Measurements from ENCODE around the gene AMMECR1. TPM values are rescaled to one million over a fixed set of nuclear protein-coding genes. Genes with fewer than 3 reads are reported as not detected.

The AMMECR1 gene
- polyA plus RNA-seq, 1 donor from 2014 or later = 3.7 TPM

- Histone ChIP-seq H3K9me3 (ENCODE audit: low read length) (no peaks in the 10 kb centered on the region), H4K20me1 (ENCODE audit: insufficient read depth) (no peaks in the 10 kb centered on the region), H3K9ac (ENCODE audit: low read length) (no peak overlapping the region), H3K4me2 (ENCODE audit: low read length) (no peak overlapping the region), H3K27me3 (ENCODE audit: insufficient read depth, low read depth, low read length) (no peaks in the 10 kb centered on the region), H2AFZ (ENCODE audit: low read depth, low read length) (no peak overlapping the region), H3K79me2 (replicated peaks; ENCODE audit: insufficient read depth, low read length) (no peaks in the 10 kb centered on the region), H3K9me2 (ENCODE audit: insufficient read depth, low read length) (no peaks in the 10 kb centered on the region), H3K4me3 (ENCODE audit: low read length) (no peak overlapping the region), H3K27ac (ENCODE audit: low read length) (no peak overlapping the region), H3F3A (ENCODE audit: insufficient read depth, low read length, poor library complexity, severe bottlenecking) (no peaks in the 10 kb centered on the region), H3K36me3 (ENCODE audit: insufficient read depth, low read length) (no peaks in the 10 kb centered on the region)
- TF ChIP-seq RAD21 (conservative IDR thresholded peaks at IDR 0.05) (no peak), REST (IDR thresholded peaks at IDR 0.05; ENCODE audit: borderline replicate concordance) (no peak), SMC3 (conservative IDR thresholded peaks at IDR 0.05; ENCODE audit: poor library complexity) (no peak), CTCF (IDR thresholded peaks at IDR 0.05; ENCODE audit: poor library complexity, severe bottlenecking) (no peak), POLR2AphosphoS5 (IDR thresholded peaks at IDR 0.05) (no peak), MXI1 (conservative IDR thresholded peaks at IDR 0.05; ENCODE audit: poor library complexity, severe bottlenecking) (no peak), EZH2 (IDR thresholded peaks at IDR 0.05; ENCODE audit: borderline replicate concordance, insufficient read depth, low read length, poor library complexity, severe bottlenecking) (no peak)
Observed at GRCh38 chrX:110162131-110162530, 155.8 kb downstream of the AMMECR1 start.

GRCh38 chrX:110161361-110161686, 156.6 kb downstream of the AMMECR1 start:
- TF ChIP-seq POLR2AphosphoS5 (IDR thresholded peaks at IDR 0.05) (no peak), REST (IDR thresholded peaks at IDR 0.05; ENCODE audit: borderline replicate concordance) (no peak), MXI1 (conservative IDR thresholded peaks at IDR 0.05; ENCODE audit: poor library complexity, severe bottlenecking) (no peak), SMC3 (conservative IDR thresholded peaks at IDR 0.05; ENCODE audit: poor library complexity) (no peak), RAD21 (conservative IDR thresholded peaks at IDR 0.05) (no peak), EZH2 (IDR thresholded peaks at IDR 0.05; ENCODE audit: borderline replicate concordance, insufficient read depth, low read length, poor library complexity, severe bottlenecking) (no peak), CTCF (IDR thresholded peaks at IDR 0.05; ENCODE audit: poor library complexity, severe bottlenecking) (no peak), EP300 (conservative IDR thresholded peaks at IDR 0.05; ENCODE audit: poor library complexity, severe bottlenecking) (no peak), TAF1 (IDR thresholded peaks at IDR 0.05; ENCODE audit: low read depth) (no peak)
- H3K9me2 ChIP-seq (ENCODE audit: insufficient read depth, low read length) = no peaks in the 10 kb centered on the region
- no peaks in the 10 kb centered on the region for H3K79me2 ChIP-seq (replicated peaks; ENCODE audit: insufficient read depth, low read length)
- H3K4me2 ChIP-seq (ENCODE audit: low read length) = no peak overlapping the region
- no peaks in the 10 kb centered on the region for H3F3A ChIP-seq (ENCODE audit: insufficient read depth, low read length, poor library complexity, severe bottlenecking)
- no peak overlapping the region for H3K9ac ChIP-seq (ENCODE audit: low read length)
- no peak overlapping the region for H3K27ac ChIP-seq (ENCODE audit: low read length)
- no peaks in the 10 kb centered on the region for H4K20me1 ChIP-seq (ENCODE audit: insufficient read depth)
- H2AFZ ChIP-seq (ENCODE audit: low read depth, low read length) = no peak overlapping the region
- H3K9me3 ChIP-seq (ENCODE audit: low read length) = no peaks in the 10 kb centered on the region
- H3K4me3 ChIP-seq (ENCODE audit: low read length) = no peak overlapping the region
- no peaks in the 10 kb centered on the region for H3K36me3 ChIP-seq (ENCODE audit: insufficient read depth, low read length)
- no peaks in the 10 kb centered on the region for H3K27me3 ChIP-seq (ENCODE audit: insufficient read depth, low read depth, low read length)

All from neural cell (in vitro differentiated cells).